HFF-Myc (cell line): ENCODE measurements around the gene CACNB3.
A peak's percentile ranks its signal among the peaks of the same experiment; 100 is the strongest.
"Not testable (repeated sequence)": the region's sequence is repeated elsewhere in the genome, so short reads cannot be mapped to it uniquely, and the experiment has no call there.

Experiments
- DNase-seq: peaks from one replicate; pipeline ENCODE4 v3.0.0-alpha.2; 2011; ENCODE audit warnings: low read depth; ENCODE audit errors: extremely low read depth
- H3K4me3 ChIP-seq: replicated peaks from 2 replicates; pipeline ENCODE4 v1.5.1; 2011; ENCODE audit warnings: low read depth, mild to moderate bottlenecking, control low read depth, low read length
- TF ChIP-seq, protein P1 (sequence below): IDR thresholded peaks from 2 replicates; pipeline ENCODE4 v1.5.1; 2012; ENCODE audit warnings: mild to moderate bottlenecking, low read depth, low read length, control low read depth; ENCODE audit errors: missing control alignments

Gene CACNB3

DNA sequence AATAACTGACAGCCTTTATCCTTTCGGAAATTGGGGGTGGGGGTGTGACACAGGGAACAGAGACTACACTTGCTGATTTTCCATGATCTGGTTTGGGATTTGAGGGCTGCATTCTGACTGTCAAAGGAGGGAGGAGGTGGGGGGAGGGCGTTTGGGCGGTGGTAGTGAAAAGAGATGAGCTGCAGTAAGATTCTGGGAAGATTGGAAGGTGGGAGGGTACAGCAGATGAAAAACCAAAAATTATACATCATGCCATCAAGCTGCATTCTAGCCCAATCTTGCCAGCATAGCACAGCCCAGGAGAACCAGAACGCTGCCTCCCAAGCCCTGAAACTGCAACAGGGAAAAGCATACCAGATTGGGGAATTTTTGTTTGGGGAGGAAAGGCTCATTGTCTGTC, 45.0 kb downstream of the CACNB3 start:
- TF ChIP-seq, protein P1, sequence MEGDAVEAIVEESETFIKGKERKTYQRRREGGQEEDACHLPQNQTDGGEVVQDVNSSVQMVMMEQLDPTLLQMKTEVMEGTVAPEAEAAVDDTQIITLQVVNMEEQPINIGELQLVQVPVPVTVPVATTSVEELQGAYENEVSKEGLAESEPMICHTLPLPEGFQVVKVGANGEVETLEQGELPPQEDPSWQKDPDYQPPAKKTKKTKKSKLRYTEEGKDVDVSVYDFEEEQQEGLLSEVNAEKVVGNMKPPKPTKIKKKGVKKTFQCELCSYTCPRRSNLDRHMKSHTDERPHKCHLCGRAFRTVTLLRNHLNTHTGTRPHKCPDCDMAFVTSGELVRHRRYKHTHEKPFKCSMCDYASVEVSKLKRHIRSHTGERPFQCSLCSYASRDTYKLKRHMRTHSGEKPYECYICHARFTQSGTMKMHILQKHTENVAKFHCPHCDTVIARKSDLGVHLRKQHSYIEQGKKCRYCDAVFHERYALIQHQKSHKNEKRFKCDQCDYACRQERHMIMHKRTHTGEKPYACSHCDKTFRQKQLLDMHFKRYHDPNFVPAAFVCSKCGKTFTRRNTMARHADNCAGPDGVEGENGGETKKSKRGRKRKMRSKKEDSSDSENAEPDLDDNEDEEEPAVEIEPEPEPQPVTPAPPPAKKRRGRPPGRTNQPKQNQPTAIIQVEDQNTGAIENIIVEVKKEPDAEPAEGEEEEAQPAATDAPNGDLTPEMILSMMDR: no peak
- no peak overlapping the region for H3K4me3 ChIP-seq
- no peak for DNase-seq

DNA sequence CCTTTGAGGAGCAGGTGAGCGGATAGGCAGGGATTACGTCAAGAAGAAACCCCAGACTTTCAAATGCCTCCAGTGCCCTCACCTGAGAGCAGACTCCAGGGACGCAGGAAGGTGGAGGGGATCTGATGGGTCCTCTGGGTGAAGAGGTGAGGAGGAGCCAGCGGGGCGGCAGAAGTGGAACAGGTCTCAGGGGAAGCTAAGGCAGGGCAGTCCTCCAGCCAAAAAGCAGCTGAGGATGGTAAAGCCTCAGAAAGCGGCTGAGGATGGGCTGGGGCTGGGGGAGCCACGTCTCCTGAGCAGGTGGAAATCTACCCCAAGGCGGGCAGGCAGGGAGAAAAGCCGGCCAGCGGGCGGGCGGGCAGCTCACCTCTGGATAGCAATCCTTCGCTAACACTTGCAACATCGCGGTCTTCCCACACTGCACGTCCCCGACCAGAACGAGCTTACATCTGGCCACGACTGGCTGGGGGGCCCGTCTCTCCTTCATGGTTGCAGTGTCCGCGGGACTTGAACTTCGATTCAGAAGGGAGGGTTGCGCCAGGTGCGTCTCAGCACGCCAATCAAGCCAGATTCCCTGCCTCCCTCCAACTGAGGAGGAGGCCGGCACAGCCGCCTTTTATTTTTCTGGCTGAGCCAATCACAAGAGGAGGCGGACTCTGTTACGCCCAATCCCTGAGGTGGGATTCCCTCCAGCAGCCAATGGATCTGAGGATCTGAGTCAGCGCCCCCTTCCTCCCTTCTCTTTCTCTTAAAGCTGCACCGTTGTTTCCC, 47.2 kb downstream of the CACNB3 start, which contains the start of gene RND1:
Gene RND1 (minus strand): TSS at position 590 of the 771 bp plus-strand sequence. CDS start 103 bp downstream, at position 487.
- DNase-seq: peak; percentile 77
- TF ChIP-seq, protein P1: peak; percentile 8
- peak within 1 kb of the TSS; percentile 52 for H3K4me3 ChIP-seq

DNA sequence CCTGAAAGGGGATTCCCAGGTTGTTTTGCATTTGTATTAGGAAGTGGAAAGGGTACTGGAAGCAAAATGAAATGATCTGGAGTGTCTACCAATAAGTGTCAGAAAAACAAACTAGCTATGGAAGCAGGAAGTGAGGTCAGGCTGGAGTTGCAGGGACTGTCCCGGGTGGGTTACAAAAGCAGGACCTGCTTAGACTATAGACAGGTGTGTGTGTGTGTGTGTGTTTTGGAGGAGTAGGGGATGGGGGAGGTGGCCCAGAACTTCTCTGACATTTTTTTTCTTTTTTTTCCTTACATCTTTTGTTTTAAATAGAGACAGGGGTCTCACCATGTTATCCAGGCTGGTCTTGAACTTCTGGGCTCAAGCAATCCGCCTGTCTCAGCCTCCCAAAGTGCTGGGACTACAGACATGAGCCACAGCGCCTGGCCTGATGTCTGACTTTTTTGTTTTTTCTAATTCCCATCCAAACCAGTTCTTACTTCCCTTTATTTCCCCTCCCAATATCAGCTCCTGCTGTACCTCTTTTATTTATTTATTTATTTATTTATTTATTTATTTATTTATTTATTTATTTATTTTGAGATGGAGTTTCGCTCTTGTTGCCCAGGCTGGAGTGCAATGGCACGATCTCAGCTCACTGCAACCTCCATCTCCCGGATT, 47.9 kb downstream of the CACNB3 start:
- TF ChIP-seq, protein P1: no peak
- DNase-seq: no peak
- H3K4me3 ChIP-seq: peak overlapping the region; percentile 52; the same call in 1 of the 2 replicates

DNA sequence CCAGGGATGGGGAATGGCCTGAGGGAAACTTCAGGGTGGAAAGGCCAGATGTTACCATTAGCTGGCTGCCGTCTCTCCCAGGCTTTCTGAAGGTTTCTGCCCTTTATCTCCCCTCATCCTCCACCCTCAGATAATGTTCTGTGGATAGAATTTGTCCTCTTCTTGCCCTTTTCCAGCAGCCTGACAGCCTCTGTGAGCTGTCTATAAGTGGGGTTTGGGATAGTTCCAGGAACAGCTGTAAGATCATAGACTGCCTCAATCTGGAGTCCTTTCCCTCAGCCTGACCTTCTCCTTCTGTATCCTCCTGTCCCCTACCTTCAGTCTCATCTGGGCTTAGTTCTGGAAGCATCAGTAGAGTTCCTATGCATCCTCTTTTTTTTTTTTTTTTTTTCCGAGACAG, 50.2 kb downstream of the CACNB3 start:
- TF ChIP-seq, protein P1: no peak
- H3K4me3 ChIP-seq: no peak overlapping the region
- DNase-seq: no peak

DNA sequence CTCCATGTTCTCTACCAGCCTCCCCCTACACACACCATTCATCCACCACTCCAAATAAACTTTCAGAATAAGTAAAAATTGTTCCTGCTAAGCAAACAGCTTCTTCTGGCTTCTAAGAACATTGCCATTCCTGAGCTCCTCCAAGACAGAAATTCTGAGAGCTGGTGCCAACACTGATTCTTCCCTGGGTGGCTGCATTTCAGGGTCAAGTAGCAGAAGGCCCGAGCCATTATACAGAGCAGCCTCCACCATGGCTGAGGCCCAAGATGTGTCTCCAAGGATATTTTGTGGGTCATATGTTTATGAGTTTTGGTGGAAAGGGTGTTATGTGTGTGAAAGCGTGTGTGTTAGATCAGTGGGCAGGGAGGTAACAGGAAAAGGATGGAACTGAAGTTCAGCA, 50.9 kb downstream of the CACNB3 start:
- H3K4me3 ChIP-seq: no peak overlapping the region
- no peak for DNase-seq
- TF ChIP-seq, protein P1: no peak

DNA sequence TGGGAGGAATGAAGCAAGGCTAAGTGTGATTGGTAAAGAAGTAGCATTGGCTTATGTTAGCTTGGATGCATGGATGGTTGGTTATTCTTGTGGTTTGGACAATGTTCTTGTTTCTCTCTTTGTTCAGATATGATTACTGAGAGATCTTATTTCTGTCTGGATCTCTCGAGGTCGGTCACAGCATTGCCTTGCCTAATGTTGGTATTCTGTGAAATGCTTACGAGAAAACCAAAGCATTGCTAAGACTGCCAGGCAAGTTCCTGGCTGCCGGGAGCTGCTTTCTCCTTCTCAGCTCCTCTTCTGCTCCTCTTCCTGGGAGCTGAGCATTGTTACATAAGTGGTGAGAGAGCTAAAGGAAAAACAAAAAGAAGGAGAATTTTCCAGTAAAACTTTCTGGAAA, 54.8 kb downstream of the CACNB3 start:
- DNase-seq: no peak
- no peak overlapping the region for H3K4me3 ChIP-seq
- TF ChIP-seq, protein P1: no peak

DNA sequence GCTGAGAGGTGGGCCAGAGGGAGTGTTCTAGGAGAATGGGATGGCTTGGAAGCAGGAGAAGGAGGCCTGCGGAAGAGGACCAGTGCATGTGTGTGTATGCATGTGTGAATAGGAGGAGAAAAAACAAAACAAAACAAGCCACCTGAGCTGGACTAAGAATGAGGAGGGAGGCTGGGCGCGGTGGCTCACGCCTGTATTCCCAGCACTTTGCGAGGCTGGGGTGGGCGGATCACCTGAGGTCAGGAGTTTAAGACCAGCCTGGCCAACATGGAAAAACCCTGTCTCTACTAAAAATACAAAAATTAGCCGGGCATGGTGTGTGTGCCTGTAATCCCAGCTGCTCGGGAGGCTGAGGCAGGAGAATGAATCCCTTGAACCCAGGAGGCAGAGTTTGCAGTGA, 55.2 kb downstream of the CACNB3 start:
- not testable (repeated sequence) for H3K4me3 ChIP-seq, DNase-seq
